Neural progenitor cell (in vitro differentiated cells): ENCODE measurements around the gene JSRP1.

Experiments used
- CTCF ChIP-seq: fragments of 200-600 bp; sonication (generic); IDR thresholded peaks from 2 replicates; pipeline ENCODE4 v1.5.1; 2017; ENCODE audit warnings: antibody characterized with exemption, mild to moderate bottlenecking
- EZH2 ChIP-seq: fragments of 200-600 bp; sonication (generic); IDR thresholded peaks from 2 replicates; pipeline ENCODE4 v1.6.1; 2017; ENCODE audit warnings: antibody characterized with exemption, mild to moderate bottlenecking, moderate library complexity

GRCh38 chr19:2236314-2237050, 19.7 kb downstream of the JSRP1 start, which contains the start of the genes PLEKHJ1 and SF3A2:
- TF ChIP-seq CTCF (peak; percentile 94), EZH2 (no peak)
